ENCODE data around the gene PPP1R3G.

GRCh38 chr6:5091210-5092069, 6.3 kb downstream of the PPP1R3G start:
- no peak for TF ChIP-seq CTCF (IDR thresholded peaks at IDR 0.05 in 4 of 5, conservative IDR thresholded peaks at IDR 0.05 in 1 of 5)
- no peak for TF ChIP-seq POLR2A (IDR thresholded peaks at IDR 0.05)
